ENCODE results near the gene DNAJB11. TPM values are rescaled to one million over a fixed set of nuclear protein-coding genes. Genes with fewer than 3 reads are reported as not detected.

DNAJB11 gene
- total and polyA plus RNA-seq, 2 of the 4 experiments (the other 2 are of a cell fraction), result 27.4 to 48.6 TPM

DNA sequence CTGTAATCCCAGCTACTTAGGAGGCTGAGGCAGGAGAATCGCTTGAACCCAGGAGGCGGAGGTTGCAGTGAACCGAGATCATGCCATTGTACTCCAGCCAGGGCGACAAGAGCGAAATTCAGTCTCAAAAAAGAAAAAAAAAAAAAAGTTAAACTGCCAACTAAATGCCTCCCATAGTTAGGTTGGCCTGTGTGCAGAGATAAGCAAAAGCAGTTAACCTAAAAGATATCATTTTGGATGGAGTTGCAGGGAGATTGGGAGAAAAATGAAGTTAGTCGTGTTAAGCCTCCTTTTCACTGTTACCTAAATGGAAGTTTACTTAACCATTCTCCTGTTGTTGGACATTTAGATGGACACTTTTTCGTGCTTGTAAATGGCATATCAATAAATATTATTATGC, 58.2 kb downstream of the DNAJB11 start:
- no CpG with 5 or more reads among the region's 7 CpGs for WGBS, 2 experiments (ENCODE audit: extremely low coverage in 2 of 2, insufficient read length in 1 of 2)
- ATAC-seq (ENCODE audit: low read depth), result no peak
- H3K4me2 ChIP-seq (ENCODE audit: low read depth, low read length), result no peak overlapping the region
- no peak overlapping the region for H2BK20ac ChIP-seq (ENCODE audit: low read depth, low read length)
- H2BK120ac ChIP-seq (ENCODE audit: low read depth, low read length), result no peak overlapping the region
- H4K91ac ChIP-seq (ENCODE audit: insufficient read depth, low read depth, low read length), result no peak overlapping the region
- peaks cover 3% of the 10 kb centered on the region for H3K27me3 ChIP-seq (ENCODE audit: control insufficient read depth, insufficient read depth, low read length)
- no peak overlapping the region for H3K14ac ChIP-seq (replicated peaks; ENCODE audit: low read depth, low read length)
- no peak overlapping the region for H3K56ac ChIP-seq (ENCODE audit: extremely low read depth, insufficient read depth, low read length)
- H3K9me3 ChIP-seq (ENCODE audit: control insufficient read depth, insufficient read depth, low read length), result no peaks in the 10 kb centered on the region
- H3K4me1 ChIP-seq (ENCODE audit: control insufficient read depth, insufficient read depth, low read length), result no peaks in the 10 kb centered on the region
- H3K79me1 ChIP-seq (ENCODE audit: low read depth in 1 of 2, low read length in 2 of 2), result no peaks in the 10 kb centered on the region
- H3K23ac ChIP-seq (ENCODE audit: low read depth, low read length), result no peak overlapping the region
- H3K4ac ChIP-seq (ENCODE audit: low read depth, low read length), result no peak overlapping the region
- intact Hi-C loops (cut with micrococcal nuclease), result no loop called here
- POLR2A ChIA-PET (ENCODE audit: unreplicated experiment), result no interaction called here
- H3K27ac ChIP-seq (ENCODE audit: insufficient read depth, low read length), result no peak overlapping the region
- H2AK9ac ChIP-seq (replicated peaks; ENCODE audit: low read depth, low read length, poor library complexity), result no peak overlapping the region
- no peak overlapping the region for H2BK15ac ChIP-seq (ENCODE audit: low read depth, low read length)
- H3K9me1 ChIP-seq (ENCODE audit: insufficient read depth, low read length), result no peaks in the 10 kb centered on the region
- H4K8ac ChIP-seq (ENCODE audit: low read depth in 2 of 2, low read length in 2 of 2), result no peak overlapping the region
- H2AK5ac ChIP-seq (ENCODE audit: low read depth, low read length), result no peak overlapping the region
- H4K20me1 ChIP-seq (ENCODE audit: insufficient read depth, low read length), result no peaks in the 10 kb centered on the region
- H3K18ac ChIP-seq (ENCODE audit: low read depth, low read length), result no peak overlapping the region
- no peak overlapping the region for H3K4me3 ChIP-seq (ENCODE audit: insufficient read depth, low read depth, low read length)
- TF ChIP-seq POLR2A (IDR thresholded peaks at IDR 0.05; ENCODE audit: low read depth, low read length) (no peak), CEBPB (IDR thresholded peaks at IDR 0.05; ENCODE audit: low read depth, low read length) (no peak), RAD21 (IDR thresholded peaks at IDR 0.05; ENCODE audit: low read length) (no peak), MAZ (IDR thresholded peaks at IDR 0.05; ENCODE audit: borderline replicate concordance, low read depth, low read length) (no peak), RCOR1 (IDR thresholded peaks at IDR 0.05; ENCODE audit: insufficient replicate concordance, low read length) (no peak), NFE2L2 (IDR thresholded peaks at IDR 0.05; ENCODE audit: low read depth, low read length) (no peak), FOS (IDR thresholded peaks at IDR 0.05; ENCODE audit: low read depth, low read length) (no peak), MXI1 (IDR thresholded peaks at IDR 0.05; ENCODE audit: borderline replicate concordance, low read depth, low read length) (no peak), SMC3 (IDR thresholded peaks at IDR 0.05; ENCODE audit: low read depth, low read length) (no peak)
- TF ChIP-seq, protein P1, sequence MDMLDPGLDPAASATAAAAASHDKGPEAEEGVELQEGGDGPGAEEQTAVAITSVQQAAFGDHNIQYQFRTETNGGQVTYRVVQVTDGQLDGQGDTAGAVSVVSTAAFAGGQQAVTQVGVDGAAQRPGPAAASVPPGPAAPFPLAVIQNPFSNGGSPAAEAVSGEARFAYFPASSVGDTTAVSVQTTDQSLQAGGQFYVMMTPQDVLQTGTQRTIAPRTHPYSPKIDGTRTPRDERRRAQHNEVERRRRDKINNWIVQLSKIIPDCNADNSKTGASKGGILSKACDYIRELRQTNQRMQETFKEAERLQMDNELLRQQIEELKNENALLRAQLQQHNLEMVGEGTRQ (IDR thresholded peaks at IDR 0.05; ENCODE audit: low read depth, low read length), result no peak
- TF ChIP-seq, protein P2, sequence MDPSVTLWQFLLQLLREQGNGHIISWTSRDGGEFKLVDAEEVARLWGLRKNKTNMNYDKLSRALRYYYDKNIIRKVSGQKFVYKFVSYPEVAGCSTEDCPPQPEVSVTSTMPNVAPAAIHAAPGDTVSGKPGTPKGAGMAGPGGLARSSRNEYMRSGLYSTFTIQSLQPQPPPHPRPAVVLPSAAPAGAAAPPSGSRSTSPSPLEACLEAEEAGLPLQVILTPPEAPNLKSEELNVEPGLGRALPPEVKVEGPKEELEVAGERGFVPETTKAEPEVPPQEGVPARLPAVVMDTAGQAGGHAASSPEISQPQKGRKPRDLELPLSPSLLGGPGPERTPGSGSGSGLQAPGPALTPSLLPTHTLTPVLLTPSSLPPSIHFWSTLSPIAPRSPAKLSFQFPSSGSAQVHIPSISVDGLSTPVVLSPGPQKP (IDR thresholded peaks at IDR 0.05; ENCODE audit: borderline replicate concordance, low read depth, low read length), result no peak
- no peak overlapping the region for H4K5ac ChIP-seq (ENCODE audit: low read depth, low read length)
- H3K36me3 ChIP-seq (ENCODE audit: control insufficient read depth, insufficient read depth, low read length), result no peaks in the 10 kb centered on the region
- H3K9ac ChIP-seq (ENCODE audit: low read depth, low read length), result no peak overlapping the region
- in situ Hi-C loops (cut with MboI; ENCODE audit: low sequenced_read_pairs), result no loop called here
- dilution Hi-C loops (cut with HindIII; ENCODE audit: low sequenced_read_pairs, unreplicated experiment), result no loop called here
- CTCF ChIA-PET, result no interaction called here
- DNase-seq, result no peak
- no TSS peak for BruUV-seq (replicated peaks)
- no peak overlapping the region for H2BK5ac ChIP-seq (ENCODE audit: low read depth, low read length, poor library complexity, severe bottlenecking)
- H2AFZ ChIP-seq (replicated peaks; ENCODE audit: low read length, poor library complexity), result no peak overlapping the region

Measured in IMR-90 (cell line).